CD4-positive, CD25-positive, alpha-beta regulatory T cell (primary cell): ENCODE results near the gene IL31. TPM values are rescaled to one million over a fixed set of nuclear protein-coding genes. Genes with fewer than 3 reads are reported as not detected.

Experiments
- ATAC-seq, 2 donors: fragments of 150-1000 bp; cut with Tn5 transposase; one replicate each; pipeline ENCODE4 v1.10.0; 2021; ENCODE audit warnings: low read depth in 2 of 2, moderate number of reproducible peaks in 2 of 2, moderate library complexity in 1 of 2
- DNase-seq, 3 donors: peaks; one replicate each; pipeline versions ENCODE4 v3.0.0 to v3.0.0-alpha.2; 2012 to 2022; ENCODE audit warnings: mixed read lengths in 1 of 3
- H3K27ac ChIP-seq: one replicate; pipeline ENCODE4 v1.7.0; 2013; ENCODE audit warnings: mild to moderate bottlenecking, low read length; ENCODE audit not compliant: insufficient read depth, poor library complexity, severe bottlenecking
- H3K27me3 ChIP-seq: one replicate; pipeline ENCODE4 v1.7.0; 2013; ENCODE audit warnings: low read length; ENCODE audit not compliant: control insufficient read depth, insufficient read depth
- H3K36me3 ChIP-seq: one replicate; pipeline ENCODE4 v1.7.0; 2013; ENCODE audit warnings: mild to moderate bottlenecking, low read length, moderate library complexity; ENCODE audit not compliant: control insufficient read depth, insufficient read depth
- H3K4me1 ChIP-seq: 2 replicates; pipeline ENCODE4 v1.7.0; 2013; ENCODE audit warnings: mild to moderate bottlenecking, low read length; ENCODE audit not compliant: insufficient read depth, control insufficient read depth, poor library complexity, severe bottlenecking
- H3K4me3 ChIP-seq: one replicate; pipeline ENCODE4 v1.7.0; 2013; ENCODE audit warnings: low read depth, mild to moderate bottlenecking, low read length, moderate library complexity
- H3K9me3 ChIP-seq, 2 experiments: 1 replicate in 1 of 2; 2 replicates in 1 of 2; pipeline ENCODE4 v1.7.0; 2013; ENCODE audit warnings: low read length in 2 of 2, mild to moderate bottlenecking in 1 of 2, moderate library complexity in 1 of 2; ENCODE audit not compliant: control insufficient read depth in 2 of 2
- H3K27ac Mint-ChIP-seq, 3 donors: one replicate each; pipeline ENCODE4 v1.8.0; 2020 to 2022; ENCODE audit warnings: mild to moderate bottlenecking in 3 of 3, mixed read lengths in 3 of 3, moderate library complexity in 2 of 3
- H3K27me3 Mint-ChIP-seq: one replicate; pipeline ENCODE4 v1.8.0; 2022; ENCODE audit warnings: mild to moderate bottlenecking, mixed read lengths
- H3K36me3 Mint-ChIP-seq: one replicate; pipeline ENCODE4 v1.8.0; 2020; ENCODE audit warnings: mixed read lengths
- H3K4me1 Mint-ChIP-seq, 4 donors: one replicate each; pipeline ENCODE4 v1.8.0; 2020 to 2022; ENCODE audit warnings: mixed read lengths in 4 of 4, mild to moderate bottlenecking in 1 of 4
- H3K4me3 Mint-ChIP-seq, 4 donors: one replicate each; pipeline ENCODE4 v1.8.0; 2020 to 2022; ENCODE audit warnings: mild to moderate bottlenecking in 4 of 4, mixed read lengths in 4 of 4, moderate library complexity in 3 of 4
- H3K9me3 Mint-ChIP-seq, 7 donors: one replicate each; pipeline ENCODE4 v1.8.0; 2020 to 2022; ENCODE audit warnings: mixed read lengths in 7 of 7, mild to moderate bottlenecking in 3 of 7, moderate library complexity in 2 of 7
- polyA plus RNA-seq, 4 donors: library from polyadenylated mRNA; unstranded; fragments of 300-500 nt; fragmentation: Illumina TruSeq; gene quantifications; one replicate each; pipeline ENCODE4 v1.2.3, GENCODE V29; 2021
- total RNA-seq: library from RNA; stranded (reverse); gene quantifications from one replicate; pipeline ENCODE4 v1.2.3, GENCODE V29; 2022

The IL31 gene
- total and polyA plus RNA-seq, 5 donors from 2014 or later: not detected

DNA sequence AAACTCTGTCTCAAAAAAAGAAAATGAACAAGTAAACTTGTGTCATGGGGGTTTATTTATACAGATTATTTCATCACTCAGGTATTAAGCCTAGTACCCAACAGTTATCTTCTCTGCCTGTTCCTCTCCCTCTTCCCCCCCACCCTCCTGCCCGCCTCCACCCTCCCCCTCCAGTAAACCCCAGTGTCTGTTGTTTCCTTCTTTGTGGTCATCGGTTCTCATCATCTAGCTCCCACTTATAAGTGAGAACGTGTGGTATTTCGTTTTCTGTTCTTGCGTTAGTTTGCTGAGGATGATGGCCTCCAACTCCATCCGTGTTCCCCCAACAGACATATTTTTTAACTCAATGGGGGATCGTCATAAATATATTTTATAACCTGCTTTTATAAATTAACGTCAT is 12.3 kb downstream of the IL31 start:
- Histone ChIP-seq H3K4me3 (no peak overlapping the region), H3K9me3 (no peaks in the 10 kb centered on the region), H3K4me1 (peaks cover 2% of the 10 kb centered on the region), H3K27ac (no peak overlapping the region), H3K27me3 (no peaks in the 10 kb centered on the region), H3K36me3 (no peaks in the 10 kb centered on the region)
- H3K27ac Mint-ChIP-seq: peak overlapping the region in 1 of 3 donors; percentile 14
- H3K27me3 Mint-ChIP-seq: peaks cover 11% of the 10 kb centered on the region
- DNase-seq (peak in 1 of 3 donors; percentile 13), ATAC-seq (no peak)
- H3K36me3 Mint-ChIP-seq: no peaks in the 10 kb centered on the region
- peaks cover 0 to 1% (median 0%) of the 10 kb centered on the region in 7 donors for H3K9me3 Mint-ChIP-seq
- no peak overlapping the region for H3K4me3 Mint-ChIP-seq
- H3K4me1 Mint-ChIP-seq: peaks cover 0 to 5% (median 3%) of the 10 kb centered on the region in 4 donors

DNA sequence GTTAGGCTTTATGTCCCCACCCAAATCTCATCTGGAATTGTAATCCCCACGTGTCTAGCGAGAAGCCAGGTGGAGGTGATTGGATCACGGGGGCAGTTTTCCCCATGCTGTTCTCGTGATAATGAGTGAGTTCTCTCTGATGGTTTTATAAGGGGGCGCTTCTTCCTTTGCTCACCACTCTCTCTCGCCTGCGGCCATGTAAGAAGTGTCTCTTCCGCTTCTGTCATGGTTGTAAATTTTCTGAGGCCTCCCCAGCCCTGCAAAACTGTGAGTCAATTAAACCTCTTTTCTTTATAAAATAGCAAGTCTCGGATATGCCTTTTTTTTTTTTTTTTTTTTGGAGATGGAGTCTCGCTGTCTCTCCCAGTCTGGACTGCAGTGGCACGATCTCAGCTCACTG is 13.3 kb downstream of the IL31 start:
- DNase-seq (no peak), ATAC-seq (no peak)
- Histone ChIP-seq H3K4me1 (no peaks in the 10 kb centered on the region), H3K27me3 (no peaks in the 10 kb centered on the region), H3K9me3 (no peaks in the 10 kb centered on the region), H3K36me3 (no peaks in the 10 kb centered on the region), H3K4me3 (no peak overlapping the region), H3K27ac (no peak overlapping the region)
- H3K27ac Mint-ChIP-seq: no peak overlapping the region
- H3K36me3 Mint-ChIP-seq: no peaks in the 10 kb centered on the region
- H3K27me3 Mint-ChIP-seq: peaks cover 11% of the 10 kb centered on the region
- H3K4me1 Mint-ChIP-seq: peaks cover 0 to 5% (median 3%) of the 10 kb centered on the region in 4 donors
- H3K9me3 Mint-ChIP-seq: peaks cover 0 to 1% (median 0%) of the 10 kb centered on the region in 7 donors
- no peak overlapping the region for H3K4me3 Mint-ChIP-seq

DNA sequence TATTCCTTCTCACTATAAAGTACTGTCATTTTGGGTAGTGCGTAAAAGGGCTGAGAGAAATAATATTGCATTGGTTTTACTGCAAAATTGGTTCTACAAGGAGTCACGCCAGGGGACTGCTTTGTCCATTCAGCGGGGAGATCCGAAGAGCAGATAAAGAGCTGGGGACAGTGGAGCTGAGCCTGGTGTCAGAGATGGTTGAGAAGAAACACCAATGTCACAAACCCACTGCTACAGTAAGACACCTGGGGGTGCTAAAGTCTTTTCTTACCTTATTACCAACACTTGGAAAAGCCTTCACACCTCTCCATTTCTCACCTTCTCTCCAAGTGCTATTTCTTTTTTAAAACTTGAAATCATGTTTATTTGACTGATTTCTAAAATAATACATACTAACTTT is 14.1 kb downstream of the IL31 start:
- ATAC-seq (no peak), DNase-seq (no peak)
- no peaks in the 10 kb centered on the region for H3K4me1 ChIP-seq
- no peak overlapping the region for H3K4me3 Mint-ChIP-seq
- H3K36me3 ChIP-seq: no peaks in the 10 kb centered on the region
- no peak overlapping the region for H3K27ac Mint-ChIP-seq
- no peak overlapping the region for H3K27ac ChIP-seq
- H3K9me3 Mint-ChIP-seq: peaks cover 0 to 1% (median 0%) of the 10 kb centered on the region in 7 donors
- H3K4me3 ChIP-seq: no peak overlapping the region
- no peaks in the 10 kb centered on the region for H3K9me3 ChIP-seq
- H3K27me3 Mint-ChIP-seq: peaks cover 11% of the 10 kb centered on the region
- peaks cover 0 to 5% (median 3%) of the 10 kb centered on the region in 4 donors for H3K4me1 Mint-ChIP-seq
- H3K36me3 Mint-ChIP-seq: no peaks in the 10 kb centered on the region
- H3K27me3 ChIP-seq: no peaks in the 10 kb centered on the region

DNA sequence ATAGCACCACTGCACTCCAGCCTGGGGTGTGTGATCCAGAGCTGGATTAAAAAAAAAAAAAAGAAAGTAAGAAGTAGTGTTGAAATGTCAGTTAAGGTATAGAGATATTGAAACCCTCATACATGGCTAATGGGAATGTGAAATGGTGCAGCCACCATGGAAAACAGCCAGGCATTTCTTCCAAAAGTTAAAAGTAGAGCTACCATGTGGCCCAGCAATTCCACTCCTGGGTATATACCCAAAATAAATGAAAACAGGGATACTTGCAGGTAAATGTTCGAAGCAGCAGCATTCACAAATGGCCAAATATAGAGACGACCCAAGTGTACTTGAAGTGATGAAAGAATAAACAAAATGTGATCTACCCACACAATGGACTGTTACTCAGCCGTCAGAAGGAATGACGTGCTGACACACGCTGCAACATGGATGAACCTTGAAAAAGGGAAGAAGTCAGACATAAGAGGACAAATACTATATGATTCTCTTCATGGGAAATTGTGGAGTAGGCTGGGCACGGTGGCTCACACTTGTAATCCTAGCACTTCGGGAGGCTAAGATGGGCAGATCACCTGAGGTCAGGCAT is 15.2 kb downstream of the IL31 start:
- Mint-ChIP-seq H3K9me3 (peaks cover 0 to 1% (median 0%) of the 10 kb centered on the region in 7 donors), H3K4me3 (no peak overlapping the region), H3K27me3 (peaks cover 11% of the 10 kb centered on the region), H3K4me1 (peaks cover 0 to 5% (median 3%) of the 10 kb centered on the region in 4 donors), H3K36me3 (no peaks in the 10 kb centered on the region), H3K27ac (no peak overlapping the region)
- Histone ChIP-seq H3K9me3 (no peaks in the 10 kb centered on the region), H3K36me3 (no peaks in the 10 kb centered on the region), H3K27me3 (no peaks in the 10 kb centered on the region), H3K27ac (no peak overlapping the region), H3K4me3 (no peak overlapping the region), H3K4me1 (no peaks in the 10 kb centered on the region)
- ATAC-seq: no peak
- DNase-seq: no peak

DNA sequence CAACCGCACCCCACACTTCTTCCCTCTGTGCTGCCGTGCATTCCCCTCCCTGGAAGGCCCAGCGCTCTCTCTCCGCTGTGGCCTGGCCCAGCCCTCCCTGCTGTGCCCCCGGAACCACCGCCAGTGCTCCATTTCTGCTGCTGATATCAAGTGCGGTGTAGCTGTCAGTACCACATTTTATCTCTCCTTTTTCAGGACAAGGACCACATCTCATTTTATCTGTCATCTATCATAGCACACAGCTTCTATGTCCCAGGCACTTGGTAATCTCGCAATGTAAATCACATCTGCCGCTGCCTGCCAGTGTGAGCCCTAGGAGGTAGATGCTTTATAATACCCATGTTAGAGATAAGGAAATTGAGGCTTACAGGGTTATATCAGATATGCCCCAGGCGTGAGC is 18.3 kb downstream of the IL31 start:
- H3K4me1 ChIP-seq: no peaks in the 10 kb centered on the region
- no peaks in the 10 kb centered on the region for H3K36me3 Mint-ChIP-seq
- no peaks in the 10 kb centered on the region for H3K4me1 Mint-ChIP-seq
- no peaks in the 10 kb centered on the region for H3K36me3 ChIP-seq
- H3K9me3 ChIP-seq: no peaks in the 10 kb centered on the region
- peak overlapping the region in 2 of 3 donors; percentile 6 to 50 for H3K27ac Mint-ChIP-seq
- no peak overlapping the region for H3K4me3 ChIP-seq
- ATAC-seq (no peak), DNase-seq (no peak)
- H3K4me3 Mint-ChIP-seq: no peak overlapping the region
- no peaks in the 10 kb centered on the region for H3K27me3 ChIP-seq
- peaks cover 0 to 1% (median 0%) of the 10 kb centered on the region in 7 donors for H3K9me3 Mint-ChIP-seq
- H3K27me3 Mint-ChIP-seq: no peaks in the 10 kb centered on the region
- H3K27ac ChIP-seq: no peak overlapping the region

DNA sequence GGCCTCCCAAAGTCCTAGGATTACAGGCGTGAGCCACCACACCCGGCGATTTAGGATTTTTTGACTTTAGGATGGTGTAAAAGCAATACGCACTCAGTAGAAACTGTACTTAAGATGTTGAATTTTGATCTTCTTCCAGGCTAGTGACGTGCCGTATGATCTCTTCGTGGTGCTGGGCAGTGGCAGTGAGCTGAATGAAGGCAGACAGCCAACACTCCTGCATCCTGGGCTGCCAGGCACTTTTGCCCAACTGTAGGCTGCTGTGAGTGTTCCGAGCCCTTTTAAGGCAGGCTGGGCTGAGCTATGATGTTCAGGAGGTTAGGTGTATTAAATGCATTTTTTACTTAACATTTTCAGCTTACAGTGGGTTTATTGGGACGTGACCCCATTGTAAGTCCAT is 21.3 kb downstream of the IL31 start:
- Histone ChIP-seq H3K36me3 (no peaks in the 10 kb centered on the region), H3K4me1 (no peaks in the 10 kb centered on the region), H3K4me3 (no peak overlapping the region), H3K27ac (no peak overlapping the region), H3K27me3 (no peaks in the 10 kb centered on the region), H3K9me3 (no peaks in the 10 kb centered on the region)
- H3K27ac Mint-ChIP-seq: no peak overlapping the region
- H3K4me1 Mint-ChIP-seq: peaks cover 0 to 4% (median 0%) of the 10 kb centered on the region in 4 donors
- H3K9me3 Mint-ChIP-seq: no peaks in the 10 kb centered on the region
- H3K4me3 Mint-ChIP-seq: no peak overlapping the region
- no peaks in the 10 kb centered on the region for H3K27me3 Mint-ChIP-seq
- DNase-seq (no peak), ATAC-seq (no peak)
- H3K36me3 Mint-ChIP-seq: no peaks in the 10 kb centered on the region

DNA sequence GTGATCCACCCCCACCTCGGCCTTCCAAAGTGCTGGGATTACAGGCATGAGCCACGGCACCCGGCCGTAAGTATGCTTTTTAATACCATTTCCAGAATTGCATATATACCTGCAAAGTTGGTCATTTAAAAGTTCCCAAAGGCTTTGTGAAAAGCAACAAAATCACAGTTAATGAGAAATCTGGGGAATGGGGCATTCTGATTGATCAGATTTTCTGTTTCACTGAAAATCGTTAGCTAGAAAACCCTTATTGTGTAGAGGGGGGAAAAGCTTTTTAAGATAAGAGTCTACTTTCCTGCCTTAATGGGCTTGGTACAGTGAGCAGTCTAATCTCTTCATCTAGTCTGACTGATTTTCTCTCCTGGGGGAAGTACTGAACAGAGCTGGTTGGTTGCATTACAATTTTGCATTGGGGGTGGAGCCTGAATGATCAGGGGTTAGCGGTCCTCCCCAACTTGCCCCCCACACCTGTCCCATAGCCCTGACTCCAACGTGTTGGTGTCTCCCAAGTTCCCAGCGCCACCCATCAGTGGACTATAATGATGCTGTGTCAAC is 23.8 kb downstream of the IL31 start:
- Histone ChIP-seq H3K27me3 (no peaks in the 10 kb centered on the region), H3K4me3 (no peak overlapping the region), H3K4me1 (no peaks in the 10 kb centered on the region), H3K36me3 (no peaks in the 10 kb centered on the region), H3K27ac (no peak overlapping the region), H3K9me3 (no peaks in the 10 kb centered on the region)
- Mint-ChIP-seq H3K36me3 (no peaks in the 10 kb centered on the region), H3K27ac (no peak overlapping the region), H3K27me3 (no peaks in the 10 kb centered on the region), H3K4me3 (no peak overlapping the region), H3K9me3 (no peaks in the 10 kb centered on the region), H3K4me1 (peaks cover 0 to 6% (median 0%) of the 10 kb centered on the region in 4 donors)
- ATAC-seq (no peak), DNase-seq (no peak)

DNA sequence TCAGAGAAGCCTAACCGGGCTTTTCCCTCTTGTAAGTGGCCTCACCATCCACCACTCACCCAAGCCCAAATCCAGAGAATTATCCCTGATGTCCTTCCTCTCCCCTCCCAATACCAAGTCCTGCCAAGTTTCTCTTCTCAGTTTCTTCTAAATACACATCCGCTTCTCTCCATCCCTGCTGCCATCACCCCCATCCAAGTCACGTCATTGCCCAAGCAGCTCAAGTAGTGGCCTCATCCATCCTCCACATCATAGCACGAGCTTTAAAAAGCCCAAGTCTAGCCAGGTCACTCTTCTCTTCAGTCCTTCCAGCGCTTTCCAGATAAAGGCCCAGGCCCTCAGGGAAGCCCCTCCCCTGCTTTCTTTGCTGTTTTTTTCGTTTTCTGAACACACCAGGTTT is 25.4 kb downstream of the IL31 start:
- H3K36me3 Mint-ChIP-seq: peaks cover 2% of the 10 kb centered on the region
- H3K4me1 Mint-ChIP-seq: peaks cover 0 to 7% (median 2%) of the 10 kb centered on the region in 4 donors
- Histone ChIP-seq H3K9me3 (no peaks in the 10 kb centered on the region), H3K4me1 (no peaks in the 10 kb centered on the region), H3K36me3 (no peaks in the 10 kb centered on the region), H3K27me3 (no peaks in the 10 kb centered on the region), H3K27ac (no peak overlapping the region), H3K4me3 (no peak overlapping the region)
- H3K9me3 Mint-ChIP-seq: no peaks in the 10 kb centered on the region
- no peak overlapping the region for H3K27ac Mint-ChIP-seq
- H3K4me3 Mint-ChIP-seq: no peak overlapping the region
- ATAC-seq: no peak
- no peaks in the 10 kb centered on the region for H3K27me3 Mint-ChIP-seq
- DNase-seq: no peak
